OCI-LY3 (cell line): ENCODE data around the gene AP1M2.

ENCODE experiments used
- EZH2phosphoT487 ChIP-seq: fragments of 200-600 bp; shearing (Covaris generic); IDR thresholded peaks from 2 replicates; pipeline ENCODE4 v1.6.1; 2018; ENCODE audit warnings: antibody characterized with exemption, mixed run types, low read depth
- TF ChIP-seq, protein P1 (sequence below): fragments of 200-600, 300-600 bp; sonication (generic); IDR thresholded peaks from 2 replicates; pipeline ENCODE4 v1.5.1; 2014; ENCODE audit warnings: antibody characterized with exemption, low read length, low read depth

DNA sequence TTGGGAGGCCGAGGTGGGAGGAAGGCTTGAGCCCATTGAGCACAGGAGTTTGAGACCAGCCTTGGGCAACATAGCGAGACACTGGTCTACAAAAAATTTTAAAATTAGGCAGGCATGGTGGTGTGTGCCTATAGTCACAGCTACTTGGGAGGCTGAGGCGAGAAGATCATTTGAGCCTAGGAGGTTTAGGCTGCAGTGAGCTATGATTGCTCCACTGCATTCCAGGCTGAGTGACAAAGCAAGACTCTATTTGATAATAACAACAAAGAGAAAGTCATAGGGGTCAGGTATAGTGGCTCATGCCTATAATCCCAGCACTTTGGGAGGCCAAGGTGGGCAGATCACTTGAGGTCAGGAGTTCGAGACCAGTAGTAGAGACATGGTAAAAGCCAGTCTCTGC, 33.7 kb upstream of the AP1M2 start:
- TF ChIP-seq, protein P1, sequence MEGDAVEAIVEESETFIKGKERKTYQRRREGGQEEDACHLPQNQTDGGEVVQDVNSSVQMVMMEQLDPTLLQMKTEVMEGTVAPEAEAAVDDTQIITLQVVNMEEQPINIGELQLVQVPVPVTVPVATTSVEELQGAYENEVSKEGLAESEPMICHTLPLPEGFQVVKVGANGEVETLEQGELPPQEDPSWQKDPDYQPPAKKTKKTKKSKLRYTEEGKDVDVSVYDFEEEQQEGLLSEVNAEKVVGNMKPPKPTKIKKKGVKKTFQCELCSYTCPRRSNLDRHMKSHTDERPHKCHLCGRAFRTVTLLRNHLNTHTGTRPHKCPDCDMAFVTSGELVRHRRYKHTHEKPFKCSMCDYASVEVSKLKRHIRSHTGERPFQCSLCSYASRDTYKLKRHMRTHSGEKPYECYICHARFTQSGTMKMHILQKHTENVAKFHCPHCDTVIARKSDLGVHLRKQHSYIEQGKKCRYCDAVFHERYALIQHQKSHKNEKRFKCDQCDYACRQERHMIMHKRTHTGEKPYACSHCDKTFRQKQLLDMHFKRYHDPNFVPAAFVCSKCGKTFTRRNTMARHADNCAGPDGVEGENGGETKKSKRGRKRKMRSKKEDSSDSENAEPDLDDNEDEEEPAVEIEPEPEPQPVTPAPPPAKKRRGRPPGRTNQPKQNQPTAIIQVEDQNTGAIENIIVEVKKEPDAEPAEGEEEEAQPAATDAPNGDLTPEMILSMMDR, result no peak
- no peak for TF ChIP-seq EZH2phosphoT487
